Measurements from ENCODE around the gene C6orf136.

The C6orf136 gene

GRCh38 chr6:30646450-30647241, at the start of gene C6orf136:
Gene C6orf136, plus strand, starts transcription at chr6:30647133. Its CDS starts 99 bp downstream, at chr6:30647232.
- DNase-seq, result peak; percentile 74

- DNase-seq, result peak; percentile 70
These were observed 49.4 kb upstream of the C6orf136 start for GRCh38 chr6:30597315-30598144.

GRCh38 chr6:30598912-30599624, 47.9 kb upstream of the C6orf136 start:
- no peak for DNase-seq

- no peak for DNase-seq
These were observed 47.2 kb upstream of the C6orf136 start for GRCh38 chr6:30599625-30600324.

- DNase-seq, result no peak
These were observed 46.4 kb upstream of the C6orf136 start for GRCh38 chr6:30600451-30600961.

- no peak for DNase-seq
These were observed 45.5 kb upstream of the C6orf136 start for GRCh38 chr6:30601436-30601814.

GRCh38 chr6:30601815-30602641, 44.9 kb upstream of the C6orf136 start:
- no peak for DNase-seq

- no peak for DNase-seq
These were observed 43.0 kb upstream of the C6orf136 start for GRCh38 chr6:30603961-30604360.

GRCh38 chr6:30610065-30610464, 36.9 kb upstream of the C6orf136 start:
- no peak for DNase-seq

- no peak for DNase-seq
These were observed 35.6 kb upstream of the C6orf136 start for GRCh38 chr6:30611150-30611855.

- no peak for DNase-seq
These were observed 35.1 kb upstream of the C6orf136 start for GRCh38 chr6:30611856-30612194.

- DNase-seq, result no peak
These were observed 34.7 kb upstream of the C6orf136 start for GRCh38 chr6:30612213-30612612.

- no peak for DNase-seq
These were observed 34.2 kb upstream of the C6orf136 start for GRCh38 chr6:30612687-30613248.

GRCh38 chr6:30613251-30614043, 33.5 kb upstream of the C6orf136 start:
- no peak for DNase-seq

GRCh38 chr6:30614044-30614842, 32.7 kb upstream of the C6orf136 start:
- DNase-seq, result no peak

- peak; percentile 91 for DNase-seq
These were observed 32.1 kb upstream of the C6orf136 start for GRCh38 chr6:30614843-30615218.

- peak; percentile 25 for DNase-seq
These were observed 31.5 kb upstream of the C6orf136 start for GRCh38 chr6:30615219-30615957.

Measured in amniotic stem cell (primary cell).